ENCODE results near the gene TEX51. TPM values are rescaled to one million over a fixed set of nuclear protein-coding genes. Genes with fewer than 3 reads are reported as not detected.

The TEX51 gene
- total RNA-seq, 1 experiment from 2014 or later, result not detected

- H3K4me1 ChIP-seq (ENCODE audit: control insufficient read depth in 1 of 2, insufficient read depth in 2 of 2, low read length in 2 of 2), result no peaks in the 10 kb centered on the region
- H3K4me2 ChIP-seq (ENCODE audit: low read length), result no peak overlapping the region
- no peaks in the 10 kb centered on the region for H3K36me3 ChIP-seq (ENCODE audit: control insufficient read depth in 1 of 2, insufficient read depth in 2 of 2, low read length in 2 of 2)
- BruUV-seq (replicated peaks), result no TSS peak
- ChIA-PET POLR2A (no interaction called here), CTCF (interaction anchor here (0.5 kb wide), 1 partner anchor 27 kb away, joined by 3 read pairs; no protein-coding TSS in a partner anchor), RAD21 (ENCODE audit: low non-redundant PET in 1 of 2, low total read pairs in 2 of 2, uncharacterized antibody in 2 of 2, unreplicated experiment in 2 of 2) (no interaction called here)
- DNase-seq (ENCODE audit: low read depth, low spot score) (no peak), ATAC-seq (0 out of 2 replicates have a peak, but pooled peaks have one; percentile 55)
- H3K27ac ChIP-seq (ENCODE audit: low read depth, low read length), result no peak overlapping the region
- no peak overlapping the region for H3K4me3 ChIP-seq (replicated peaks in 1 of 2; ENCODE audit: low read depth in 1 of 2, low read length in 2 of 2)
- H4K20me1 ChIP-seq (ENCODE audit: insufficient read depth), result no peaks in the 10 kb centered on the region
- no peaks in the 10 kb centered on the region for H3K79me2 ChIP-seq (ENCODE audit: insufficient read depth, low read length)
- no peaks in the 10 kb centered on the region for H3K9me3 ChIP-seq (ENCODE audit: control insufficient read depth in 1 of 2, insufficient read depth in 1 of 2, low read depth in 1 of 2, low read length in 2 of 2)
- no peak overlapping the region for H3K9ac ChIP-seq (ENCODE audit: low read length)
- H2AFZ ChIP-seq (ENCODE audit: low read depth, low read length, poor library complexity, severe bottlenecking), result no peak overlapping the region
- peaks cover 39% of the 10 kb centered on the region; the same call in 1 of the 2 replicates for H3K27me3 ChIP-seq (ENCODE audit: insufficient read depth, low read length)
- no peaks in the 10 kb centered on the region for H3K9me2 ChIP-seq (ENCODE audit: insufficient read depth)
- TF ChIP-seq POLR2A (IDR thresholded peaks at IDR 0.05; ENCODE audit: borderline replicate concordance, extremely low read depth, insufficient read depth, insufficient read length) (no peak), ZNF274 (IDR thresholded peaks at IDR 0.05; ENCODE audit: low read depth, low read length) (no peak), ZFX (IDR thresholded peaks at IDR 0.05) (no peak), CEBPB (IDR thresholded peaks at IDR 0.05; ENCODE audit: low read depth) (no peak), CTCF (IDR thresholded peaks at IDR 0.05 in 2 of 3, conservative IDR thresholded peaks at IDR 0.05 in 1 of 3; ENCODE audit: borderline replicate concordance in 1 of 3, insufficient read depth in 1 of 3, low read depth in 2 of 3, low read length in 2 of 3) (no peak; a peak in 1 of 6 replicates), JUND (IDR thresholded peaks at IDR 0.05) (no peak), EGR1 (IDR thresholded peaks at IDR 0.05; ENCODE audit: low read depth) (no peak), ELF1 (IDR thresholded peaks at IDR 0.05; ENCODE audit: borderline replicate concordance, low read depth) (no peak), EZH2 (IDR thresholded peaks at IDR 0.05) (no peak), REST (IDR thresholded peaks at IDR 0.05; ENCODE audit: low read depth) (no peak), FOSL1 (IDR thresholded peaks at IDR 0.05; ENCODE audit: low read depth) (no peak), POLR2AphosphoS5 (IDR thresholded peaks at IDR 0.05; ENCODE audit: low read depth, low read length) (no peak), EZH2phosphoT487 (IDR thresholded peaks at IDR 0.05; ENCODE audit: borderline replicate concordance) (no peak), ATF3 (IDR thresholded peaks at IDR 0.05) (no peak), TCF7L2 (IDR thresholded peaks at IDR 0.05; ENCODE audit: borderline replicate concordance, extremely low read depth, insufficient read depth, insufficient read length) (no peak), RAD21 (IDR thresholded peaks at IDR 0.05; ENCODE audit: low read depth) (no peak), YY1 (IDR thresholded peaks at IDR 0.05; ENCODE audit: extremely low read depth, insufficient replicate concordance, low read depth, low read length) (no peak)
- intact Hi-C loops (cut with micrococcal nuclease), result no loop called here
These were observed 38.3 kb upstream of the TEX51 start for GRCh38 chr2:126860385-126860784.

Data from HCT116 (cell line).